Loucy (cell line): Measurements from ENCODE around the gene PLCB3.

ENCODE experiments used
- EZH2phosphoT487 ChIP-seq: fragments of 200-600 bp; IDR thresholded peaks from 2 replicates; pipeline ENCODE4 v1.6.1; 2018; ENCODE audit warnings: antibody characterized with exemption, mild to moderate bottlenecking, moderate library complexity, borderline replicate concordance
- TF ChIP-seq, protein P1 (sequence below): fragments of 200-600 bp; sonication (generic); conservative IDR thresholded peaks from 2 replicates; pipeline ENCODE4 v1.5.1; 2014; ENCODE audit warnings: mild to moderate bottlenecking, antibody characterized with exemption, low read length

GRCh38 chr11:64268025-64268892 lies 16.9 kb downstream of the PLCB3 start:
- TF ChIP-seq, protein P1, sequence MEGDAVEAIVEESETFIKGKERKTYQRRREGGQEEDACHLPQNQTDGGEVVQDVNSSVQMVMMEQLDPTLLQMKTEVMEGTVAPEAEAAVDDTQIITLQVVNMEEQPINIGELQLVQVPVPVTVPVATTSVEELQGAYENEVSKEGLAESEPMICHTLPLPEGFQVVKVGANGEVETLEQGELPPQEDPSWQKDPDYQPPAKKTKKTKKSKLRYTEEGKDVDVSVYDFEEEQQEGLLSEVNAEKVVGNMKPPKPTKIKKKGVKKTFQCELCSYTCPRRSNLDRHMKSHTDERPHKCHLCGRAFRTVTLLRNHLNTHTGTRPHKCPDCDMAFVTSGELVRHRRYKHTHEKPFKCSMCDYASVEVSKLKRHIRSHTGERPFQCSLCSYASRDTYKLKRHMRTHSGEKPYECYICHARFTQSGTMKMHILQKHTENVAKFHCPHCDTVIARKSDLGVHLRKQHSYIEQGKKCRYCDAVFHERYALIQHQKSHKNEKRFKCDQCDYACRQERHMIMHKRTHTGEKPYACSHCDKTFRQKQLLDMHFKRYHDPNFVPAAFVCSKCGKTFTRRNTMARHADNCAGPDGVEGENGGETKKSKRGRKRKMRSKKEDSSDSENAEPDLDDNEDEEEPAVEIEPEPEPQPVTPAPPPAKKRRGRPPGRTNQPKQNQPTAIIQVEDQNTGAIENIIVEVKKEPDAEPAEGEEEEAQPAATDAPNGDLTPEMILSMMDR, result no peak
- no peak for TF ChIP-seq EZH2phosphoT487
